Measurements from ENCODE around the gene FKBP15. TPM values are rescaled to one million over a fixed set of nuclear protein-coding genes. Genes with fewer than 3 reads are reported as not detected.

The FKBP15 gene
- total and polyA plus RNA-seq, 2 of the 13 experiments (the other 11 are each of a cell fraction or from before 2014, with no cell fraction given) = 12.3 to 18.6 TPM

DNA sequence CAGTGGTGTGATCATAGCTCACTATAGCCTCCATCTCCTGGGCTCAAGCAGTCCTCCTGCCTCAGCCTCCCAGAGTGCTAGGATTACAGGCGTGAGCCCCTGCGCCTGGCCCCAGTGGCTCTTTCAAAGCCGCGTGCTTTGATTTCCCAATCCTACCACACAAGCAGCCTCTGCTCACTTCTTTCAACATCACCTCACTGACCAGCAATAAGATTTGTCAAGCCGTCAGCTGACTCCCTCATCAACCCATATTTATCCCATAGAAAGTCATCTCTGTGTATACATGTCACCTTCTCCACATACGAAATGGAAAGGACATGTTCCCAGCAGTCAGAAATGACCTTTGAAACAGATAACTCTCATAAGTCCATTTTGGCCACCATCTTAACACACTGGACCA, 44.3 kb downstream of the FKBP15 start:
- no TSS peak for BruUV-seq (replicated peaks)
- H3K27ac ChIP-seq (ENCODE audit: extremely low read length, insufficient read depth, low read length) = no peak overlapping the region
- H3K4me1 ChIP-seq (ENCODE audit: insufficient read depth, low read length) = no peaks in the 10 kb centered on the region
- in situ Hi-C loops (cut with HindIII; ENCODE audit: extremely low pct_ligation_motif_present, low pct_unique_long_range_greater_than_20kb) (no loop called here), intact Hi-C loops (cut with micrococcal nuclease; ENCODE audit: unreplicated experiment) (no loop called here)
- H2AFZ ChIP-seq (ENCODE audit: low read length) = no peak overlapping the region
- no peak overlapping the region for H3K4me3 ChIP-seq (replicated peaks in 1 of 3; ENCODE audit: insufficient read depth in 1 of 3, low read depth in 2 of 3, low read length in 3 of 3)
- 95% methylated on average over 6 of the region's 6 CpGs for WGBS (ENCODE audit: low lambda C conversion rate)
- ATAC-seq (no peak), DNase-seq (ENCODE audit: low spot score) (no peak), FAIRE-seq (no peak)
- H4K20me1 ChIP-seq (ENCODE audit: insufficient read depth, low read length) = no peaks in the 10 kb centered on the region
- CTCF ChIA-PET (ENCODE audit: low intra/inter-chr PET ratio, low total read pairs) = no interaction called here
- no peaks in the 10 kb centered on the region for H3K9me3 ChIP-seq (ENCODE audit: low read length)
- POLR2A ChIA-PET = no interaction called here
- H3K4me2 ChIP-seq (ENCODE audit: low read depth, low read length) = no peak overlapping the region
- no peaks in the 10 kb centered on the region for H3K79me2 ChIP-seq (ENCODE audit: insufficient read depth, low read length)
- H3K9ac ChIP-seq (ENCODE audit: insufficient read depth, low read depth, low read length) = no peak overlapping the region
- H3K27me3 ChIP-seq (ENCODE audit: control insufficient read depth in 1 of 2, insufficient read depth in 2 of 2, low read length in 2 of 2) = no peaks in the 10 kb centered on the region
- TF ChIP-seq ZNF235 (CRISPR knock-in tag; IDR thresholded peaks at IDR 0.05; ENCODE audit: borderline replicate concordance) = no peak
- peak; percentile 41; the same call in 1 of the 2 replicates for TF ChIP-seq ZBTB33 (CRISPR knock-in tag; IDR thresholded peaks at IDR 0.05)
- peaks cover 14 to 68% of the 10 kb centered on the region in 2 experiments for H3K36me3 ChIP-seq (replicated peaks in 1 of 2; ENCODE audit: control insufficient read depth in 1 of 2, insufficient read depth in 2 of 2, low read length in 2 of 2)

GRCh38 chr9:113173341-113173740, 47.7 kb downstream of the FKBP15 start:
- Histone ChIP-seq H3K9ac (ENCODE audit: insufficient read depth, low read depth, low read length) (no peak overlapping the region), H2AFZ (ENCODE audit: low read length) (no peak overlapping the region), H3K4me3 (replicated peaks in 1 of 3; ENCODE audit: insufficient read depth in 1 of 3, low read depth in 2 of 3, low read length in 3 of 3) (no peak overlapping the region), H3K4me1 (ENCODE audit: insufficient read depth, low read length) (no peaks in the 10 kb centered on the region), H3K4me2 (ENCODE audit: low read depth, low read length) (no peak overlapping the region), H3K27me3 (ENCODE audit: control insufficient read depth in 1 of 2, insufficient read depth in 2 of 2, low read length in 2 of 2) (no peaks in the 10 kb centered on the region), H3K9me3 (ENCODE audit: low read length) (no peaks in the 10 kb centered on the region), H3K36me3 (replicated peaks in 1 of 2; ENCODE audit: control insufficient read depth in 1 of 2, insufficient read depth in 2 of 2, low read length in 2 of 2) (peaks cover 26 to 76% of the 10 kb centered on the region in 2 experiments), H4K20me1 (ENCODE audit: insufficient read depth, low read length) (no peaks in the 10 kb centered on the region), H3K79me2 (ENCODE audit: insufficient read depth, low read length) (no peaks in the 10 kb centered on the region), H3K27ac (ENCODE audit: extremely low read length, insufficient read depth, low read length) (no peak overlapping the region)
- in situ Hi-C loops (cut with HindIII; ENCODE audit: extremely low pct_ligation_motif_present, low pct_unique_long_range_greater_than_20kb) = no loop called here
- no TSS peak for BruUV-seq (replicated peaks)
- no peak for ATAC-seq
- 91% methylated on average over 3 of the region's 3 CpGs for whole genome bisulfite sequencing (ENCODE audit: low lambda C conversion rate)
- FAIRE-seq = no peak
- DNase-seq (ENCODE audit: low spot score) = no peak
- POLR2A ChIA-PET = no interaction called here
- intact Hi-C loops (cut with micrococcal nuclease; ENCODE audit: unreplicated experiment) = no loop called here
- CTCF ChIA-PET (ENCODE audit: low intra/inter-chr PET ratio, low total read pairs) = no interaction called here
- TF ChIP-seq CHD2 (IDR thresholded peaks at IDR 0.05; ENCODE audit: low read depth, low read length) = no peak
- TF ChIP-seq HHEX (CRISPR knock-in tag; IDR thresholded peaks at IDR 0.05) = no peak
- no peak for TF ChIP-seq YEATS2 (CRISPR knock-in tag; IDR thresholded peaks at IDR 0.05; ENCODE audit: borderline replicate concordance)
- no peak for TF ChIP-seq SP2 (CRISPR knock-in tag; IDR thresholded peaks at IDR 0.05)
- TF ChIP-seq, protein P1, sequence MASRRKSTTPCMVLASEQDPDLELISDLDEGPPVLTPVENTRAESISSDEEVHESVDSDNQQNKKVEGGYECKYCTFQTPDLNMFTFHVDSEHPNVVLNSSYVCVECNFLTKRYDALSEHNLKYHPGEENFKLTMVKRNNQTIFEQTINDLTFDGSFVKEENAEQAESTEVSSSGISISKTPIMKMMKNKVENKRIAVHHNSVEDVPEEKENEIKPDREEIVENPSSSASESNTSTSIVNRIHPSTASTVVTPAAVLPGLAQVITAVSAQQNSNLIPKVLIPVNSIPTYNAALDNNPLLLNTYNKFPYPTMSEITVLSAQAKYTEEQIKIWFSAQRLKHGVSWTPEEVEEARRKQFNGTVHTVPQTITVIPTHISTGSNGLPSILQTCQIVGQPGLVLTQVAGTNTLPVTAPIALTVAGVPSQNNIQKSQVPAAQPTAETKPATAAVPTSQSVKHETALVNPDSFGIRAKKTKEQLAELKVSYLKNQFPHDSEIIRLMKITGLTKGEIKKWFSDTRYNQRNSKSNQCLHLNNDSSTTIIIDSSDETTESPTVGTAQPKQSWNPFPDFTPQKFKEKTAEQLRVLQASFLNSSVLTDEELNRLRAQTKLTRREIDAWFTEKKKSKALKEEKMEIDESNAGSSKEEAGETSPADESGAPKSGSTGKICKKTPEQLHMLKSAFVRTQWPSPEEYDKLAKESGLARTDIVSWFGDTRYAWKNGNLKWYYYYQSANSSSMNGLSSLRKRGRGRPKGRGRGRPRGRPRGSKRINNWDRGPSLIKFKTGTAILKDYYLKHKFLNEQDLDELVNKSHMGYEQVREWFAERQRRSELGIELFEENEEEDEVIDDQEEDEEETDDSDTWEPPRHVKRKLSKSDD (CRISPR knock-in tag; IDR thresholded peaks at IDR 0.05; ENCODE audit: low read depth) = no peak
- TF ChIP-seq, protein P2, sequence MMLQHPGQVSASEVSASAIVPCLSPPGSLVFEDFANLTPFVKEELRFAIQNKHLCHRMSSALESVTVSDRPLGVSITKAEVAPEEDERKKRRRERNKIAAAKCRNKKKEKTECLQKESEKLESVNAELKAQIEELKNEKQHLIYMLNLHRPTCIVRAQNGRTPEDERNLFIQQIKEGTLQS (CRISPR knock-in tag; IDR thresholded peaks at IDR 0.05) = no peak
- TF ChIP-seq ZNF501 (CRISPR knock-in tag; IDR thresholded peaks at IDR 0.05) = no peak
- TF ChIP-seq MTA1 (CRISPR knock-in tag; IDR thresholded peaks at IDR 0.05; ENCODE audit: borderline replicate concordance) = no peak
- TF ChIP-seq DR1 (CRISPR knock-in tag; IDR thresholded peaks at IDR 0.05) = no peak
- no peak for TF ChIP-seq ZBTB7B (CRISPR knock-in tag; IDR thresholded peaks at IDR 0.05)
- TF ChIP-seq ZNF816 (CRISPR knock-in tag; IDR thresholded peaks at IDR 0.05; ENCODE audit: borderline replicate concordance) = no peak

Measured in HepG2 (cell line).